ENCODE results near the gene GRIFIN.

Gene GRIFIN

DNA sequence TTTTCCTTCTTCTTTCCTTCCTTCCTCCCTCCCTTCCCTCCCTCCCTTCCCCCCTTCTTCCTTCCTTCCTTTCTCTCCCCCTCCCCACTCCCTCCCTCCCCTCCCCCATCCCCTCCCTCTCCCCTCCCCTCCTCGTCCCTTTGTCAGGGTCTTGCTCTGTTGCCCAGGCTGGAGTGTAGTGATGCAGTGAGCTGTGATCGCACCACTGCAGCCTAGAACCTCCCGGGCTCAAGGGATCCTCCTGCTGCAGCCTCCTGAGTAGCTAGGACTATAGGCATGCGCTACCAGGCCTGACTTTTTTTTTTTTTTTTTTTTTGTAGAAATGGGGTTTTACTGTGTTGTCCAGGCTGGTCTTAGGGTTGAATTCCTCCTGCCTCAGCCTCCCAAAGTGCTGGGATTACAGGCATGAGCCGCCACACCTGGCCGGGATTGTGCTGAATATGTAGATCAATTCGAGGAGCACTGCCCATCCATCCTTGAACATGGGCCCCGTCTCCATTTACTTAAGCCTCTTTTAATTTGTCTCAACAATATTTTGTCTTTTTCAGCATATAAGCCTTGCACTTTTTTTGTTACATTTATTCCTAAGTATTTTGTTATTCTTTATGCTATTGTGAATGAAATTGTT, 23.4 kb downstream of the GRIFIN start:
- no peak for DNase-seq

DNA sequence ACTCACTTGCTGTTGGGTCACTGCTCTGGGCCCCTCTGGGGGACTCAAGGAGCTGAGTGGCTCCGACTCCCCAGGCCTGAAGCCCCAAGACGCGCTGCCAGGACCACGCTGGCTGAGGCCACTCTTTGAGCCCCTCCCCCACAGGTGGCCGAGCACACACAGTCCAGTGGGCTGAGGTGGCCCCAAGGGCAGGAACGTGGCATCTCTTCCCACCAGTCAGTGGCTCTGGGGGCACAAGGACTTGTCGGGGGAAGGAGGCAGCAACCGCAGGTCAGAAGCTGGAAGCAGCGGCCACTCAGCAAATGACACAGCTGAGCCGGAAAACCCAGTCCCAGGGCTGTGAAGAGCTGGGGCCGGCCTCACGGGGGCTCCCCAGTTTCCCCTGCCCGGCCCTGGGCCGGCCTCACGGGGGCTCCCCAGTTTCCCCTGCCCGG, 24.1 kb downstream of the GRIFIN start:
- DNase-seq = peak; percentile 15 to 42 (median 36)

DNA sequence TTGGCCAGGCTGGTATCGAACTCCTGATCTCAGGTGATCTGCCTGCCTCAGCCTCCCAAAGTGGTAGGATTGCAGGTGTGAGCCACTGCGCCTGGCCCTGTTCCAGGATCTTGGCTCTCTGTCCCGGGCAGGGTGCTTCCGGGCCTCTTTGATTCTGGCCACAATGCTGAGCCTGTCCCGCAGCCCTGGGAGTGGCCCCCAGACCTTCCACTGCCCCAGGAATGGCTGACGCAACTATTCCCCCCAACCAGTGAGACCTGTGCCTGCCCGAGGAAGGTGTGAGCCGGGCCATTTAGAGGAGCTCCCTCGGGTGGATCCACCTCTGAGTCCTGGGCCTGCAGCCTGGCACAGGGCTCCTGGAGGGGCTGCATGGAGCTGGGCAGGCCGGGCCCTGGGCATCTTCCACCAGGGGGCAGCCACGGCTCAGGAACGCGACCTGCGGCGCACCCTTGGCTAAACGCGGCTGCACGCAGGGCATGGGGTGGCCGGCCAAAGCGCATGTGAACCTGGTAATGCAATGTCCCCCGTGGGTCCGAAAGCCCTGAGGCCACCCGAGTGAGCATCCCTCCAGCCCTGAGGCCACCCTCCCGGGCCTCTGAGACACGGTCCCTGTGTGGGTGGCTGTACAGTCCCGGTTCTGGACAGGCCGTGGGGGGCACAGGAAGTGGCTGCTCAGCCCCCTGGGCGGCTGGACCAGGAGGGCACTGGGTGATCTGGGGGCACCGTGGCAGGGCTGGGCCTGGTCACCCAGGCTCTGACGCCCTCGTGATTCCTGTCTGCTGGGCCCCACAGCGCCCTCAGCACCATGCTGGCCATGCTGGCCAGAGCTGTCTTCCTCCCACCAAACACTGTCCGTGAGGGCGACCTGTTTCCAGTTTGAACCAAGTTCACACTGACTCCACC, 24.8 kb downstream of the GRIFIN start:
- peak; percentile 82 to 93 (median 90) for DNase-seq

DNA sequence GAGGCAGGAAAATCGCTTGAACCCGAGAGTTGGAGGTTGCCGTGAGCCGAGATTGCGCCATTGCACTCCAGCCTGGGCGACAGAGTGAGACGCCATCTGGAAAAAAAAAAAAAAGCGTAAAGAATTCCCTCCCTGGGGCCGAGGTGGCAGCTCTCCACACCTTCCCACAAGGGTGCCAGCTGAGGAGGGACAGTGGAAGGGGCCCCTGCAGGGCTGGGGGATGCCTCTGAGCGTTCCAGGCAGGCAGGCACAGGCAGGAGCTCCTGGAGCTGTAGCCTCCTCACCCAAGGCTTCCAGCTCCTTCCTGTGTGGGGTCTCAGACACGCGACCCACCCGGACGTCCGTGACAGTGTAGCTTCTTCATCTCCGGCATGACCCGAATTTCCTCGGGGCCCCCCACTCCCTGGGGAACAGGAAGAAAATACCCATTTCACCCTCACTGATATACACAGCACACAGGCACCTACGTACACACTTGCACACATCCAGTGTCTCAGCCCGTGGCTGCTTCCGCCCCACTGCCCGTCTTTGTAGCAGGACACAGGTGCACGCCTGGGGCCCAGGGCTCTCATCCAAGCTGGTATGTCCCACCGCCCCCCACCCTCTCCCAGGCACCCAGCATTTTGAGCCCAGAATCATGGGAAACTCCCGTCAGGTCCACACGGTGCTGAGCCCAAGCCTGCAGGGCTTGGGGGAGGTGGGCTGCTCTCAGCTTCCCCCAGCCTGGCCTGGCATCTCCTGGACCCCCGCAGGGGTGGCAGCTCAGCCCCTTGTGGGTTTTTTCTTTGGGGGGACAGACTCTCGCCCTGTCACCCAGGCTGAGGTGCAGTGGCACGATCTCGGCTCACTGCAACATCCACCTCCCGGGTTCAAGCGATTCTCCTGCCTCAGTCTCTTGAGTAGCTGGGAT, 25.7 kb downstream of the GRIFIN start:
- DNase-seq = no peak

DNA sequence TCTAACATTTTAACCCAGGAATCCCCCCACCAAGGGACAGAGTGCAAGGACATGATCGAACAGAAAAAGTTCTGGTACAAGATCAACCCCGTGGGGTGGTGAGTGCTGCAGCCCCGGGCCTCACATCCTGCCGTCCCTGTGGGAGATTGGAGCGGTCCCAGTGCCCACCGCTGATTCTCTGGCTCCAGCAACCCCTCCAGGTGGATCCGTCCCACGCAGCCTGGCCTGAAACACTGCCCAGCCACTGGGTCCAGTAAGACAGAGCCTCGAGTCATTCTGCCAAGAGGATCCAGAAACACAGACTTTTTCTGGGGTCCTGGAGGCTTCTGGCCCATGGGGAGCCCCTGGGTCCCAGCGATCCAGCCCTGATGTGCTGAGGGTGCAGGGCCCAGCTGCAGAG, 29.5 kb downstream of the GRIFIN start:
- DNase-seq = no peak

DNA sequence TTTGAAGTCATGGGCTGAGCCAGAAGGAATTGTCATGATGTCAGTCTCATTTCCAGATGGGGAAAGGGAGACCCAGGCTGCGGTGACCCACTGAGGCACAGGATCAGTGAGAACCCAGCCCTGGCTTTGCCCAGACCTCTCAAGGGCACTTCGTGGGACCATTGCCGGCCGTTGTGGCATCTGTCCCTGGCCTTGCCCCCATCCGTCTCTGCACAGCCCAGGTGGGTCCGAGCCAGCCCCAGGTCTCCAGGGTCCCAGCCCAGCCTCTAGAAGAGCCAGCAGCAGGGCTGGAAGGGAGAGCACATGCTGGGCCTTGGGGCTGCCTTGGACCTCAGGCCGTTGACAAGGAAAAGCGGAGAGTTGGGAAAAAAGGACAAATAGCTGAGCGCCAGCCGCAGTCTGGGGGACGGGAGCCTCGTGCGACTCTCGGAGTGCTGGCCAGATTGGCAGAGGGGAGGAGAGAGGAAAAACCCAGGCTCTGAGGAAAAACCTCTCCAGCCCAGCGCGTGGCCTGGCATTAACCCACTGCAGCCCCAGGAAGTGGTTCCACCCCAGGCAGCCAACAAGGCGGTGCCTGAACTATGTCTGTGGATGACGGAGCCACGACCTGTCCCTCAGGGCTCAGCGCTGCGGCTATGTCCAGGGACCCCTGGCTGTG, 30.2 kb downstream of the GRIFIN start:
- DNase-seq = no peak

DNA sequence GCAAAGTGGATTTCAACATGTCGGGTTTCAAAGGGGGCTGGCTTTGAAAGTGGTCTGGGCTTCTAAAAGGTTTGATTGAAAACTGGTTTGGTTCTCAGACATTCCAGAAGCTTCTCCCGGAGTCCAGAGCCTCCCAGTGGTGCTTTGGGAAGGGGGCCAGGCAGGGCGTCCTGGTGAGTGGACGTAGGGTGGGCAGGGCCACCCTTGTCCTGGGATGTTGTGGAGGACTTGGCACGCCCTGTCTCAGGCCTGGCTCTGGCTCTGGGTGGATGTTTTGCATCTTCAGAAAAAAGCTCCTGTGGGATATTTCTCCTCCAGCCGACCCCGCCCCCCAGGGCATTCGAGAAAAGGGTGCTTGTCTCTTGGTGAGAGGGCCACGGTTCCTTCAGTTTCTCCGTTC, 31.2 kb downstream of the GRIFIN start:
- no peak for DNase-seq

DNA sequence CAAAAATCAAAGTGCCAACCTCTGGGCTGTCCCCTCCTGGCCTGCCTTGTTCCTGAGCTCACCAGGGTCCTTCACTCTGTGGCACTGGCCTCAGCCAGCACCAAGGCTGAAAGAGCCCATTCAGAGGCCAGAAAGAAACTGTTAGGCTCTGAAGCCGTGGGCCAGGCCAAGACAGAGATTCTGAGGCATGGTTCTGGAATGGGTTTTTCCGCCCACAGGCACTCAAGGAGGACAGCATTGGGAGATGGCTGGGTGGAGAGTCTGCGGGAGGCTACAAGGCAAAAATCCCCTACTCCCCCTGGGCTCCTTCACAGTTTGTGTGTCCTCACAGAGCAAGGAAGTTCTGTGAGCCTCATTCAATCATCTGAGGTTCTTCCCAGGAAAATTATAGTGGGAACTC, 31.7 kb downstream of the GRIFIN start:
- DNase-seq = no peak

DNA sequence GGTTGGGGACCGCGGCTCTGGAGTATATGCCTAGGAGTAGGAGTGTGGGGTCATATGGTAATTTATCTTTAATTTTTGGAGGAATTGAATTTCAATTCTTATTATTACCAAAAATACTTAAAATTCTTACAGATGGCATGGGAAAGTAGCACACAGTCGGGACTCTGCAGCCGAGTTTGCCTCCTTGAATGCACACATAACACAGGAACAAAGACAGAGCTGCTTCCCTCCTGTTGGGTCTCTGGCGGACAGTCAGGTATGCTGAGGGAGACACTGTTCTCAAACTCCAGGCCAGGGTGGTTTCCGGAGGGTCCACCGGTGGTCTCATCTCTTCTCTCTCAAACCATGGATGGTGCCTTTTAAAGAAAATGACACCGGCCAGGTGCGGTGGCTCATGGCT, 32.7 kb downstream of the GRIFIN start:
- no peak for DNase-seq

DNA sequence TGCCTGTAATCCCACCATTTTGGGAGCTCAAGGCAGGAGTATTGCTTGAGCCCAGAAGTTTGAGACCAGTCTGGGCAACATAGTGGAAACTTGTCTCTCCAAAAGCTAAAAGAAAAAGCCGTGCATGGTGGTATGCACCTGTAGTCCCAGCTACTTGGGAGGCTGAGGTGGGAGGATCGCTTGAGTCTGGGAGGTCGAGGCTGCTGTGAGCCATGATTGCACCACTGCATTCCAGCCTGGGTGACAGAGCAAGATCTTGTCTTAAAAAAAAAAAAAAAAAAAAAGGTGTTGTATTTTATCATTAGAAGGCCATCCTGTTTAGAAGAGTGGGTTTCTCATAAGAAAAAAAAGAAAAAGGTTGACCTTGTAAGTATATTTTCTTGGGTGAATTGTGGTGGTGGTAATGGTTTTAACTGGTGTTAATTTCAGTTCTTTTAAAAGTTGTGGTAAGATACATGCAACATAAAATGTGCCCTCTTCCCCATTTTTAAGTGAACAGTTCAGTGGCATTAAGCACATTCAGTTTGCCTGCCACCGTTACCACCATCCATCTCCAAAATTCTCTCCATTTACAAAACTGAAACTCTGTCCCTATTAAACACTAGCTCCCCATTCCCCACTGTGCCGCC, 34.7 kb downstream of the GRIFIN start:
- peak in 1 of 4 experiments; percentile 26 for DNase-seq

DNA sequence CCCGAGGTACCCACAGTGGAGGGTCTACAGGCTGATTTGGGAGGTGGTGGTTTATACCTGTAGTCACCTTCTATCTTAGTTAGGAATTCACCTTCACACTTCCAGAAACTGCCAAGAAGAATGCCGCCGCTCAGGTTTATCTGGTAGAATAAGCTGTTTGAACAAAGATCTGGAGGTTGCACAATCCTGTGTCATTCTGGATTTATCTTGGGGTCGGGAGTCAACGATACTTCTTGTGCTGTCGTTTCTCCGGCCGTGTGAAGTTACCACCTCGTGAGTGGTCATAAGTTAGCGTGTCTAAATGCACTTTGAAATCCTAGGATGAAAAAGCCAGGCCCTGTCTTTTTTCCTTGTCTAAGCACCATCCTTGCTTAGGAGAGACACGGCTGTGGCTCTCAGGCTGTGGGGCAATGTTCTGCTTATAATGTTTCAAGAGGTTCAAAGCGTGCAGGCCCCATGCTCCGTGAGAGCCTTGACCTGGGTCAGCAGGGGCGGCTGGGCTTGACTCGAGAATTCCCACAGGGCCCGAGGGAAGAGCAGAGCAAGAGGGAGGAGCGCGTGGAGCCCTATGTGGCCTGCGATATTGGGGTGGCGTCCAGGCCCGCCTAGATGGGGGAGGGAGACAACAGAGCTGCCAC, 35.5 kb downstream of the GRIFIN start:
- no peak for DNase-seq

DNA sequence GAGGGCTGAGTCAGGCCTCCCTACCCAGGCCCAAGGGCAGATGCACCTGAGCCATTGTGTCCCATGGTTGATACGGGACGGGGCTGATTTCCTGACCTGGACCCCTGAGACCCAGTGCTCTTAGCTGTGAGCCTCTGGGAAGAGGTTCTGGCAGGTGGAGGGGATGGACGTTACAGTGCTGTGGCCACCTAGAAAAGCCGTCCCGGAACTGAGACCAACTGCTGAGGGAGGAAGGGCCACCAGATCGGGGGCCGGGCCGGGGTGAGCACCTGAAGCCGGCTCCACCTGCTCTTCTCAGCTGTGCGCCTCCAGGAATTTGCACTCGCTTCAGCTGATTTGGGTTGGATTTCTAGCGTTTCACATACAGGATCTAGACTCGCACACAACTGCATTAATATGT, 37.4 kb downstream of the GRIFIN start:
- no peak for DNase-seq

DNA sequence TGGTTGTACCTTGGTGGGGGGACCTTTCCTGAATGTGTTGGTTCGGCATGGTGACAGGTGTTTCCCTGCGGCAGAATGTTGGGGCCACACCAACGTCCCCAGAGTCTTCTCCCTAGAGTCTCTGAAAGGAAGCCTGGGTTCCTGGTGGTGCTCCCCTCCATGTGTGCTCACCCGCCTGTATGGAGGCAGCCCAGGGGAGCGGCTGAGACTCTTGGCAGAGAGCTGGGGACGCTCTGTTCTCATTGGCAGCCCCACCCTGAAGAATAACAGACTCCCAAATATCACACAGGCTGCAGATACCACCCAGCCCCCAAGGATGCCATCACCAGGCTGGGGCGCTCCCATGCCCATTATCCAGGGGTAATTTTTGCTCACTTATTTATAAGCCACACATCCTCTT, 38.0 kb downstream of the GRIFIN start:
- no peak for DNase-seq

DNA sequence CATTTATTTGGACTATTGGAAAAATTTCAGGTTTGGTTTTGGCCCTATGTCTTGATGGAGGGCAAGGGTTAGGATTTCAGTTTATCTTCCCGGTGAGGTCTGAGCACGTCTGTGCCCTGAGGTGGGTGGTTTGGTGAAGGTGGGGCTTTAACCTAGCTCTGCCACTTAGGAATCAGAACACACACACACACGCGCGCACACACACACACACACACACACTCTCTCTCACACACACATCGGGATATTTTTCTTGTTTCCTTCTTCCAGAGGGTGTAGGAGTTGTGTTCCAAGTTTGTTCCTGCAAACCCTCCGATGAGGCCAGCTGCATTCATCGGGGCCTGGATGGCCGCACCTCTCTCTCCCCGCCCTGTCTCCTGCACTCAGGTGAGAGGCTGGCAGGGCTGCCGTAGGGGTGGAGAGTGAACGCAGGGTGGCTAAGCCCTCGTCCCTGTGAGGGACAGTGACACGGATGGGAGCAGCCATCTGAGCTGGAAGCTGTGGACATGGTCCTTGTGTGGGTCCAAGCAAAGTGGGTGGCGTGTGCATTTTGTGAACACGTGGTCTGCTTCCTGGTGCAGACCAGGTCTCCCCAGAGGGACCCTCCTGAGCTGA, 38.6 kb downstream of the GRIFIN start:
- no peak for DNase-seq

DNA sequence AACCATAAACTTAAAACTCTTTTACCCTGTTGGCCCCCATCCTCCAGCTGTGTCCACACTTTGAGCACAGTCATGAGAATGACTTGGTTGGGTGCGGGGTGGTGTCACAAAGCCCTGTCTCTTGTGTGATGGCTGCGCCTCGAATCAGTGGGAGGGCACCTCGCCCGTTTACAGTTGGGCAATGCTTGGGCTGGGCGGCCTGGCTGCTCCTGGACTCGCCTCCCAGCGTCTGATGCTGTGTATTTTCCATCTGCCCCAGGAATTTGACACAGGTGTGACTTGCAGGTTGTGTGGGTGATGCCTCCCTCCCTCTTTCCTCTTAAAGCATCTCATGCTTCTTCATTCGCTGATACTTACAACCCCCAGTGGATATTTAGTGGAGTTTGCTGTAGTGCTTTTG, 39.1 kb downstream of the GRIFIN start:
- DNase-seq = no peak

DNA sequence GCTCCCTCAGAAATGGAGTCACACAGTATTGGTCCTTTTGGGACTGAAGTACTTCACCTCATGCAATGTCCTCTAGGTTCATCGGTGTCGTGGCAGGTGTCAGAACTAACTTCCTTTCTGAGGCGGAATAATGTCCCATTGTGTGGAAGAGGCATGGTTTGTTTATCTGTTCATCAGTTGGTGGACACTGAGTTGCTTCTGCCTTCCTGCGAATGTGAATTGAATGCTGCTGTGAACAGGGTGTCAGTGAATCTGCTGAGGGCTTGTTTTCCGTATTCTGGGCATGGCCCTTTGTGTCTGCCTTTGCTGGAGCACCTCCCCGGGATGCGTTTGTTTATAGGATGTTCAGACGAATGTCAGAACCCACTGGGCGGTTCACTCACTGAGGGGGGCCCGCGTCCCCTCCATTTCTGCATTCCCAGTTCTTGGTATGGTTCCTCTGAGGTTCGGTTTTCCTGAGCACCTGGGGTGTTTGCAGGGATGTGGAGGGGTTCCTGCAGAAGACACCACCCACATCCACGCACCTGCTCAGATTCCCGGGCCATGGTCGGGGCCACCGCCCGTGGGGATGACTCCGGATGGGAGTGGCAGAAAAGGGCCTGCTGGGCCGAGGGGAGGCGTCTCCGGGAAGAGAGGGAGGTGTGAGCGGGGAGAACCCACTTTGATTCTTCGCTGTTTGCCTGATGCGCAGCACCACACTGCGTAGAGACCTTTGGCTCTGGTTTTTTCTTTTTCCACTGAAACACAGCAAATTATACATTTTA, 39.7 kb downstream of the GRIFIN start:
- no peak for DNase-seq

DNA sequence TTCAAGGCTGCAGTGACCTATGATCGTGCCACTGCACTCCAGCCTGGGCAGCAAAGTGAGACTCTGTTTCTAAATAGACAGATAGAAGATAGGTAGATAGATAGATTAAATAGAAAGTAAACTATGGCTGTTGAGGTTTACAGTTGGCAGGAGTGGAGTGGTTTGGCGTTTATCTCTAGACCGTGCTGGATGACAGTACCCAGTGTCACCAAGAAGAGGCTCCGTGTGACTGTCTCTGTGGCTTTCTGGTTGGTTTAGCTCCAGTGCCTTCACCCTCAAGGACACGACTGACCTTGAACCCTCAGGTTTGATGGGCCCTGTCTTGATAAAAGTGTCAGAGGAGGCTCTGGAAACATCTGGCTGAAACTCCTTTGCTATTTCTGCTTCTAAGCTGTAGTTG, 41.1 kb downstream of the GRIFIN start:
- no peak for DNase-seq

DNA sequence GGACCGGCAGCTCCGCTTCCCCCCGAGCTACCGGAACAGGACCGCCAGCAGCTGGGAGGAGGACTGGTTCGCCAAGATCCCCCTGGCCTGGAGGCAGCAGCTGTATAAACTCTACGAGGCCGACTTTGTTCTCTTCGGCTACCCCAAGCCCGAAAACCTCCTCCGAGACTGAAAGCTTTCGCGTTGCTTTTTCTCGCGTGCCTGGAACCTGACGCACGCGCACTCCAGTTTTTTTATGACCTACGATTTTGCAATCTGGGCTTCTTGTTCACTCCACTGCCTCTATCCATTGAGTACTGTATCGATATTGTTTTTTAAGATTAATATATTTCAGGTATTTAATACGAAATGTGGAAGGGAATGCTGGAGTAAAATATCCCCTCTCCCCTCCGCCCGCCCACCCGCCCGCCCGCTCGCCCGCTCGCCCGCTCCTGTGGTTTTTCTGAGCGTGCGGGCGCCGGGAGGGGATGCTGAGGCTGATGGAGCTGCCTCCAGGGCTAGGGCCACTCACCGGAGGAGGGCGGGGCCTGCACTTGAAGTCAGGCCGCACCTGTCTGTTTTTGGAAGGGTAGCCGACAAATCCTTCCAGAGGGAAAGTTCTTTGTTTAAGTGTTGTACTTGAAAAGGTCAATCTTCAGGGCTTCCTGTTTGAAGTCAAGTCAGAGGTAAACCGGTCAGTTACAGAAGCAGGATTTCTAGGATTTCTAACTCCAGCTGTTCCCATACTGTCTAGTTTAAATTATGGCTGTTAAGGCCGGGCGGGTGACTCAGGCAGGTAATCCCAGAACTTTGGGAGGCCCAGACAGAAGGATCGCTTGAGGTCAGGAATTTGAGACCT, 42.3 kb downstream of the GRIFIN start:
- DNase-seq = no peak

All from suppressor macrophage (primary cell).